ENCODE measurements around the gene SRPX2.

Gene SRPX2

GRCh38 chrX:100648458-100649417, 4.7 kb downstream of the SRPX2 start:
- TF ChIP-seq, protein P1, sequence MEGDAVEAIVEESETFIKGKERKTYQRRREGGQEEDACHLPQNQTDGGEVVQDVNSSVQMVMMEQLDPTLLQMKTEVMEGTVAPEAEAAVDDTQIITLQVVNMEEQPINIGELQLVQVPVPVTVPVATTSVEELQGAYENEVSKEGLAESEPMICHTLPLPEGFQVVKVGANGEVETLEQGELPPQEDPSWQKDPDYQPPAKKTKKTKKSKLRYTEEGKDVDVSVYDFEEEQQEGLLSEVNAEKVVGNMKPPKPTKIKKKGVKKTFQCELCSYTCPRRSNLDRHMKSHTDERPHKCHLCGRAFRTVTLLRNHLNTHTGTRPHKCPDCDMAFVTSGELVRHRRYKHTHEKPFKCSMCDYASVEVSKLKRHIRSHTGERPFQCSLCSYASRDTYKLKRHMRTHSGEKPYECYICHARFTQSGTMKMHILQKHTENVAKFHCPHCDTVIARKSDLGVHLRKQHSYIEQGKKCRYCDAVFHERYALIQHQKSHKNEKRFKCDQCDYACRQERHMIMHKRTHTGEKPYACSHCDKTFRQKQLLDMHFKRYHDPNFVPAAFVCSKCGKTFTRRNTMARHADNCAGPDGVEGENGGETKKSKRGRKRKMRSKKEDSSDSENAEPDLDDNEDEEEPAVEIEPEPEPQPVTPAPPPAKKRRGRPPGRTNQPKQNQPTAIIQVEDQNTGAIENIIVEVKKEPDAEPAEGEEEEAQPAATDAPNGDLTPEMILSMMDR (IDR thresholded peaks at IDR 0.05; ENCODE audit: low read length, missing control alignments): no peak
- peak overlapping the region; percentile 15 for H3K4me3 ChIP-seq (replicated peaks; ENCODE audit: low read depth, low read length)
- peak; percentile 83 for DNase-seq (ENCODE audit: low read depth)

- peak; percentile 95 for DNase-seq (ENCODE audit: low read depth)
- TF ChIP-seq, protein P1 (IDR thresholded peaks at IDR 0.05; ENCODE audit: low read length, missing control alignments): no peak
- peak overlapping the region; percentile 17 for H3K4me3 ChIP-seq (replicated peaks; ENCODE audit: low read depth, low read length)
Measured at GRCh38 chrX:100649550-100650356, 5.8 kb downstream of the SRPX2 start.

DNA sequence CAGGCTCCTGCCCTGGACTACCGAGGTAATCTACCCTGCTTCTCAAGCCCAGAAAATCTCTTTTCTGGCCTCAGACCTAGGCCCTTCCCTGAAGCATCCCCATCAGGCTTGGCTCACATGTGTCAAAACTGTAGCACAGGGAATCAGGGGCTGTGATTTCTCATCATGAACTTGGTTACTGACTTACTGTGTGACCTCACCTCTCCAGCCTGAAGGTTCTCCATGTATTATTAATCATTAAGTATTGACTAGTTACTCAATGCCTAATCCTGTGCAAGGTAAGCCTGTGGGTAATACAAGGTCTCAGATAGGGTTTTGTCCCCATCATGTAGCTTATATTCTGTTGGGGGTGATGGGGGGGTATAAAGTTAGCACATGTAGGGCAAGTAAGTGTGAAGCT, 6.8 kb downstream of the SRPX2 start:
- TF ChIP-seq, protein P1 (IDR thresholded peaks at IDR 0.05; ENCODE audit: low read length, missing control alignments): no peak
- H3K4me3 ChIP-seq (replicated peaks; ENCODE audit: low read depth, low read length): no peak overlapping the region

DNA sequence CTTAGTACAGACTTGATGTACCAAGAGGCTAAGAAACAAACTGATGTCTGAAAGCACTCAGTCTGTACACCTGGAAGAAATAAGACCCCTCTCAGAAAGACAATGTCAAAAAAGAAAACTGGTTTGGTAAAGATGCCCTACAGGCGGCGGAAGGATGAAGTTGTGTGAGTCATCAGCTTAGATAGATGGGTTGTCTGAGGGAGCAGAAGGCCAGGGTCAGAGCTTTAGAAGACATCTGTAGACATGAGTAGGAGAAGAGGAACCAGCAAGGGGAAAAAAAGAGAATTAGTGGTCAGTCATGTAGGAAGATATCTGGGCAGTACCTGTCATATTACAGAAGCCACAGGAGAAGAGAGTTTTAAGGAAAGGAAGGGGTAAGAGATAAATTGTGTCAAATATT, 8.3 kb downstream of the SRPX2 start:
- TF ChIP-seq, protein P1 (IDR thresholded peaks at IDR 0.05; ENCODE audit: low read length, missing control alignments): no peak
- H3K4me3 ChIP-seq (replicated peaks; ENCODE audit: low read depth, low read length): no peak overlapping the region
- no peak for DNase-seq (ENCODE audit: low read depth)

More for the DNA sequence above, 6.8 kb downstream of the SRPX2 start:
- no peak for DNase-seq (ENCODE audit: low read depth)

DNA sequence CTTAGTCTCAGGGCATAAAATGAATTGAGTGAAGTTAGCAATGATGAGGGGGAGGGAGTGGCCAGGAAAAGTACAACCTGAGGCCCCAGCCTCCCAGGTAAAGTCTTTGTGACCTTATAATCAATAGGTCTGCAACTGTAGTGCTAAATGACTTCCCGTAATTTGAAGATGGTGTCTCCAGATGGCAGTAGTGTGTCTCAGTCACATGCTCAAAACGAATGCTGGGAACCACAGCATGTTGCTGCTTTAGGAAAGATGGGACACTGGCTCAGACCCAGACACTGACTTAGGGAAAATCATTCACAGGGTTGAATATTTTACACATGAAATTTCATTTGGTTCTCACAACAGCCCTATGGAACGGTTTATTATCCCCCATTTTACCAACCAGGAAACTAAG, 10.3 kb downstream of the SRPX2 start:
- peak; percentile 55 for DNase-seq (ENCODE audit: low read depth)
- TF ChIP-seq, protein P1 (IDR thresholded peaks at IDR 0.05; ENCODE audit: low read length, missing control alignments): peak; percentile 22
- H3K4me3 ChIP-seq (replicated peaks; ENCODE audit: low read depth, low read length): no peak overlapping the region

DNA sequence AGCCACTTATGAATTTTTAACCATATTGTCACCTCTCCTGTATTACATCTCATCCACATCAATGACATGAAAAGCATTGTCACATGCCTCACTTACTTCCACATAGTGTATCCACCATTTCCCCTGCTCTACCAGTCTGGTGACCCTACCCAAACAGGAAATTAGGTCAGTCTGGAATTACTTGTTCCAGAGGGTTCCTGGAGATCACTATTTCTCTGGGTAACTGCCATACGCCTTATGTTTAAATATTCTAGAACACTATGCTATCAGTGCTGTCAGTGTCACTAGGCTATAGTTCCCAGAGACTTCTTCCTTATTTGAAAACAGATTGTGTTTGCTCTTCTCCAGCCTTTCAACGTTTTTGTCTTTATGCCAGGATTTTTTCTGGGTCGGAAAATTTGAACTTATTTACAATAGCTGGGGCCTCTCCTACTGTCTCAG, 15.0 kb downstream of the SRPX2 start:
- DNase-seq (ENCODE audit: low read depth): peak; percentile 27
- TF ChIP-seq, protein P1 (IDR thresholded peaks at IDR 0.05; ENCODE audit: low read length, missing control alignments): no peak
- H3K4me3 ChIP-seq (replicated peaks; ENCODE audit: low read depth, low read length): no peak overlapping the region

All from fibroblast of pulmonary artery (primary cell).